Spleen (tissue), 7 donors: ENCODE results near the gene SPTLC1.

Source experiments
- POLR2A ChIP-seq, 3 donors: fragments of 450-650 bp; IDR thresholded peaks; one replicate each; pipeline ENCODE4 v1.5.1; 2017; ENCODE audit warnings: antibody characterized with exemption in 3 of 3, mild to moderate bottlenecking in 1 of 3
- POLR2AphosphoS5 ChIP-seq, 3 donors: sonication (generic); formaldehyde crosslinking; IDR thresholded peaks; one replicate each; pipeline ENCODE4 v1.5.1; 2017; ENCODE audit warnings: antibody characterized with exemption in 3 of 3
- TF ChIP-seq, protein P1 (sequence below), 11 experiments: fragments of 200-600 bp in 7 of 11; fragments of 450-650 bp in 4 of 11; sonication (generic) in 4 of 11; IDR thresholded peaks in 8 of 11; conservative IDR thresholded peaks in 3 of 11; 1 replicate in 7 of 11; 2 replicates in 4 of 11; pipeline versions ENCODE4 v1.4.0 to v1.8.0; 2016 to 2021; ENCODE audit warnings: antibody characterized with exemption in 11 of 11, inconsistent platforms in 4 of 11, mild to moderate bottlenecking in 1 of 11
- donor health status: DM: no; HTN: no; CAD: no; lungs with moderate emphysema.
- donor health status: DM: no; HTN: no; CAD: no.
- donor health status: DM: no; HTN: no; CAD: no.

DNA sequence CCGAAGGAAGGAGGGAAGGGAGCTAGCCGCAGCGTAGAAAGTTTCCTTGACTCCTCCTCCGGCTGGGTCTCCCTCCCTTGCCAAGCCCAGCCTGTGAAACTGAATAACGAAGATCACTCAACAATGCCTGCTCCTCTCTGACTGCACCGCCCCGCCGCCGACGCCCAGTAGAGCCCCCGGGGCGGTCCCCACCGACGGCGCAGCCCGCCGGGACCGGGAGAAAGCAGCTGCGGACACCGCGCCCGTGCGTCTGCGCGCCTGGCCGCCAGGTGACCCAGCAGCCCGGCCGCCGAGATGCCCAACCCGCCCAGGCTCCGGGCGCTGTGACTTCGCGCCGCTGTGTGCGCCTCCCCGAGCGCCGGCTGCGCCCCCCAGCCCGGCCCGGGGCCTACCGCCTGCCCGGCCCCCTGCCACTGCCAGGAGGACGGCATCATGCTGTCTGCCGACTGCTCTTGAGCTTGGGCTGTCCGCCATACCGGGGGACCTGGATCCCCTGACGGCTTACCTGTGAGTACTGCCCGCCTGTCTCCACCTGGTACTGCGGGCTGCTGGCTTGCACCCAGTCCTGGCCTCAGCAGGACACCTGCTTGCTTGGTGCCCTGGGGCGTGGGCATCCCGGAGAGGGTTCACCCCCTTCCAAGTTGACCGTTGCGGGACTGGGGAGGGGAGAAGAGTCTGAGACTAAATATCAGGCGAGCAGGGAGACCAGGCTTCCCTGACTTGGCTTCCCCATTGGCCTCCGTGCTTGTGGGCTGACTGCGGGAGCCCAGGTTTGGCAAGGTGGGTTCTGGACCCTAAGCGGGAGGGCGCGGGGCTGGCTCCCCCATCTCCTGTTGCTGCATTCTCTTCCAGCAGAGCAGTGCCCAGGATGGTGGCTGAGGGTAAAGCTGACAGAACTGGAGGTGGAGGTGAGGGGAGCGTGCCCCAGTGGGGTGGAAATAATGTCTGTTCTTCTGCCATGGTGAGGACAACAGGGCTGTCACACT is 26.2 kb upstream of the SPTLC1 start:
- TF ChIP-seq POLR2A (IDR thresholded peaks at IDR 0.05) (no peak), POLR2AphosphoS5 (IDR thresholded peaks at IDR 0.05) (no peak)
- TF ChIP-seq, protein P1, sequence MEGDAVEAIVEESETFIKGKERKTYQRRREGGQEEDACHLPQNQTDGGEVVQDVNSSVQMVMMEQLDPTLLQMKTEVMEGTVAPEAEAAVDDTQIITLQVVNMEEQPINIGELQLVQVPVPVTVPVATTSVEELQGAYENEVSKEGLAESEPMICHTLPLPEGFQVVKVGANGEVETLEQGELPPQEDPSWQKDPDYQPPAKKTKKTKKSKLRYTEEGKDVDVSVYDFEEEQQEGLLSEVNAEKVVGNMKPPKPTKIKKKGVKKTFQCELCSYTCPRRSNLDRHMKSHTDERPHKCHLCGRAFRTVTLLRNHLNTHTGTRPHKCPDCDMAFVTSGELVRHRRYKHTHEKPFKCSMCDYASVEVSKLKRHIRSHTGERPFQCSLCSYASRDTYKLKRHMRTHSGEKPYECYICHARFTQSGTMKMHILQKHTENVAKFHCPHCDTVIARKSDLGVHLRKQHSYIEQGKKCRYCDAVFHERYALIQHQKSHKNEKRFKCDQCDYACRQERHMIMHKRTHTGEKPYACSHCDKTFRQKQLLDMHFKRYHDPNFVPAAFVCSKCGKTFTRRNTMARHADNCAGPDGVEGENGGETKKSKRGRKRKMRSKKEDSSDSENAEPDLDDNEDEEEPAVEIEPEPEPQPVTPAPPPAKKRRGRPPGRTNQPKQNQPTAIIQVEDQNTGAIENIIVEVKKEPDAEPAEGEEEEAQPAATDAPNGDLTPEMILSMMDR (IDR thresholded peaks at IDR 0.05 in 8 of 11, conservative IDR thresholded peaks at IDR 0.05 in 3 of 11) = peak in 1 of 11 experiments; percentile 7
